Prostate gland (tissue), 2 donors: ENCODE measurements around the gene RD3L.

ENCODE experiments used
- POLR2AphosphoS5 ChIP-seq: sonication (generic); formaldehyde crosslinking; IDR thresholded peaks from one replicate; pipeline ENCODE4 v1.6.1; 2017; ENCODE audit warnings: antibody characterized with exemption
- TF ChIP-seq, protein P1 (sequence below), 4 experiments: fragments of 200-600 bp in 2 of 4; fragments of 450-650 bp in 2 of 4; sonication (generic) in 2 of 4; IDR thresholded peaks; 1 replicate in 3 of 4; 2 replicates in 1 of 4; pipeline ENCODE4 v1.5.1; 2016 to 2019; ENCODE audit warnings: antibody characterized with exemption in 4 of 4, mild to moderate bottlenecking in 2 of 4, moderate library complexity in 2 of 4

DNA sequence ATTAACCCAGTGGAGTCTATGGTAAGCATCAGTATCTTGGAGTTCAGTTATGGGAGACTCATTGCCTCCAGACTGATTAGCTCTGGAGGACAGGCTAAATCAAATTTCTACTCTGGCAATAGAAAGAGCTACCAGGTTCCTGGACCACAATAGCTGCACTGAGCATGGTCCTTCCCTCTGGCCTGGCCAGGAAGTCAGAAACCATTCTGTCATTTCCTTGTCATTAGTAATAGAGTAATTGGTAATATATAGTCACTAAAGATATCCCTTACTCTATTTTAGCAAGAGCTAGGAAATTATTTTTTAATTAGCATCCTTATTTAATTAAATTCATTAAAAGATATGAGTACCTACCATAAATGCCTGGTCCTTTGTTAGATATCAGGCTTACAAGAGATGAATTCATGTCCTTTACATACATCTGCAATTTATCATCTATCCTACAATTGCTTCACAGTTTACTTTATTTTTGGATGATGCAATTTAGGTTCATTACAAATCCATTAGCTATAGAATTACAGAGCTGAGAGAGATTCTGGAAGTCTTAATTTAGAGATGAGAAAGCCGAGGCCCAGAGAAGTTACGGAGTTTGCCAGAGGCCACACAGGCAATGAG lies 37.7 kb downstream of the RD3L start:
- TF ChIP-seq, protein P1, sequence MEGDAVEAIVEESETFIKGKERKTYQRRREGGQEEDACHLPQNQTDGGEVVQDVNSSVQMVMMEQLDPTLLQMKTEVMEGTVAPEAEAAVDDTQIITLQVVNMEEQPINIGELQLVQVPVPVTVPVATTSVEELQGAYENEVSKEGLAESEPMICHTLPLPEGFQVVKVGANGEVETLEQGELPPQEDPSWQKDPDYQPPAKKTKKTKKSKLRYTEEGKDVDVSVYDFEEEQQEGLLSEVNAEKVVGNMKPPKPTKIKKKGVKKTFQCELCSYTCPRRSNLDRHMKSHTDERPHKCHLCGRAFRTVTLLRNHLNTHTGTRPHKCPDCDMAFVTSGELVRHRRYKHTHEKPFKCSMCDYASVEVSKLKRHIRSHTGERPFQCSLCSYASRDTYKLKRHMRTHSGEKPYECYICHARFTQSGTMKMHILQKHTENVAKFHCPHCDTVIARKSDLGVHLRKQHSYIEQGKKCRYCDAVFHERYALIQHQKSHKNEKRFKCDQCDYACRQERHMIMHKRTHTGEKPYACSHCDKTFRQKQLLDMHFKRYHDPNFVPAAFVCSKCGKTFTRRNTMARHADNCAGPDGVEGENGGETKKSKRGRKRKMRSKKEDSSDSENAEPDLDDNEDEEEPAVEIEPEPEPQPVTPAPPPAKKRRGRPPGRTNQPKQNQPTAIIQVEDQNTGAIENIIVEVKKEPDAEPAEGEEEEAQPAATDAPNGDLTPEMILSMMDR (IDR thresholded peaks at IDR 0.05) = no peak
- no peak for TF ChIP-seq POLR2AphosphoS5
